CD14-positive monocyte (primary cell): ENCODE results near the gene BCL2L1. TPM values are rescaled to one million over a fixed set of nuclear protein-coding genes. Genes with fewer than 3 reads are reported as not detected.

Experiments used
- DNase-seq, 3 donors: peaks; one replicate each; pipeline ENCODE4 v3.0.0-alpha.2; 2011 to 2022
- H2AFZ ChIP-seq: 2 replicates; pipeline ENCODE4 v1.6.0; 2012; ENCODE audit warnings: mild to moderate bottlenecking, low read depth, low read length, inconsistent platforms; ENCODE audit not compliant: insufficient read depth, poor library complexity, severe bottlenecking
- H3K27ac ChIP-seq, 2 donors: 1 replicate in 1 of 2; 2 replicates in 1 of 2; pipeline ENCODE4 v1.5.1; 2012 to 2013; ENCODE audit warnings: low read length in 2 of 2, control low read depth in 1 of 2, inconsistent platforms in 1 of 2, low read depth in 1 of 2, mild to moderate bottlenecking in 1 of 2
- H3K27me3 ChIP-seq, 2 donors: one replicate each; pipeline versions ENCODE4 v1.6.0 to v1.6.1; 2011 to 2013; ENCODE audit warnings: low read length in 2 of 2; ENCODE audit not compliant: control insufficient read depth in 2 of 2, insufficient read depth in 2 of 2
- H3K36me3 ChIP-seq, 2 donors: replicated peaks in 1 of 2; 1 replicate in 1 of 2; 2 replicates in 1 of 2; pipeline versions ENCODE4 v1.5.1 to v1.6.1; 2012 to 2013; ENCODE audit warnings: low read length in 2 of 2, control low read depth in 1 of 2, inconsistent platforms in 1 of 2, mild to moderate bottlenecking in 1 of 2; ENCODE audit not compliant: insufficient read depth in 2 of 2, control insufficient read depth in 1 of 2
- H3K4me1 ChIP-seq, 2 donors: 1 replicate in 1 of 2; 2 replicates in 1 of 2; pipeline versions ENCODE4 v1.5.1 to v1.6.1; 2012 to 2013; ENCODE audit warnings: low read length in 2 of 2, control low read depth in 1 of 2, inconsistent platforms in 1 of 2, mild to moderate bottlenecking in 1 of 2, moderate library complexity in 1 of 2; ENCODE audit not compliant: insufficient read depth in 2 of 2, control insufficient read depth in 1 of 2
- H3K4me2 ChIP-seq: replicated peaks from 2 replicates; pipeline ENCODE3; 2012; ENCODE audit warnings: low read length, moderate library complexity, mild to moderate bottlenecking; ENCODE audit not compliant: poor library complexity, severe bottlenecking; ENCODE audit errors: extremely low read depth
- H3K4me3 ChIP-seq, 3 experiments: fragments of 200-600 bp in 1 of 3; sonication (generic) in 1 of 3; replicated peaks in 1 of 3; 1 replicate in 2 of 3; 2 replicates in 1 of 3; pipeline ENCODE4 v1.5.1; 2011 to 2013; ENCODE audit warnings: low read length in 3 of 3, mild to moderate bottlenecking in 3 of 3, control low read depth in 2 of 3, low read depth in 2 of 3, inconsistent platforms in 1 of 3, moderate library complexity in 1 of 3
- H3K79me2 ChIP-seq: 2 replicates; pipeline ENCODE4 v1.6.0; 2012; ENCODE audit warnings: mild to moderate bottlenecking, control low read depth, inconsistent platforms, low read length, moderate library complexity; ENCODE audit not compliant: insufficient read depth
- H3K9ac ChIP-seq: 2 replicates; pipeline ENCODE4 v1.6.0; 2017; ENCODE audit warnings: low read length, mild to moderate bottlenecking; ENCODE audit not compliant: insufficient read depth, poor library complexity, severe bottlenecking
- H3K9me3 ChIP-seq, 2 donors: replicated peaks in 1 of 2; 1 replicate in 1 of 2; 2 replicates in 1 of 2; pipeline versions ENCODE4 v1.5.1 to v1.6.1; 2012 to 2013; ENCODE audit warnings: low read length in 2 of 2, control low read depth in 1 of 2; ENCODE audit not compliant: control insufficient read depth in 1 of 2, insufficient read depth in 1 of 2
- H4K20me1 ChIP-seq: 2 replicates; pipeline ENCODE4 v1.6.0; 2012; ENCODE audit warnings: mild to moderate bottlenecking, low read length, control low read depth, moderate library complexity; ENCODE audit not compliant: insufficient read depth
- H3K27ac Mint-ChIP-seq, 7 donors: one replicate each; pipeline ENCODE4 v1.8.0; 2020; ENCODE audit warnings: mild to moderate bottlenecking in 7 of 7, mixed read lengths in 7 of 7, moderate library complexity in 6 of 7, inconsistent platforms in 2 of 7
- H3K27me3 Mint-ChIP-seq, 3 donors: one replicate each; pipeline ENCODE4 v1.8.0; 2021 to 2022; ENCODE audit warnings: low read depth in 3 of 3, mild to moderate bottlenecking in 3 of 3, mixed read lengths in 3 of 3, moderate library complexity in 3 of 3, inconsistent platforms in 1 of 3
- H3K36me3 Mint-ChIP-seq, 2 donors: one replicate each; pipeline ENCODE4 v1.8.0; 2020; ENCODE audit warnings: mixed read lengths in 2 of 2, inconsistent platforms in 1 of 2, mild to moderate bottlenecking in 1 of 2
- H3K4me1 Mint-ChIP-seq: one replicate; pipeline ENCODE4 v1.8.0; 2020; ENCODE audit warnings: mild to moderate bottlenecking, mixed read lengths
- H3K4me3 Mint-ChIP-seq, 2 donors: one replicate each; pipeline ENCODE4 v1.8.0; 2020; ENCODE audit warnings: mild to moderate bottlenecking in 2 of 2, mixed read lengths in 2 of 2, moderate library complexity in 1 of 2
- H3K9me3 Mint-ChIP-seq, 7 donors: one replicate each; pipeline ENCODE4 v1.8.0; 2020 to 2022; ENCODE audit warnings: mixed read lengths in 7 of 7, mild to moderate bottlenecking in 6 of 7, moderate library complexity in 6 of 7, inconsistent platforms in 2 of 7
- CTCF ChIP-seq: fragments of 200-600 bp; IDR thresholded peaks from one replicate; pipeline ENCODE4 v1.8.0; 2022; ENCODE audit warnings: antibody characterized with exemption, mild to moderate bottlenecking
- WGBS: methylation state at CpG from one replicate; pipeline ENCODE4 v1.1.5; 2013; ENCODE audit warnings: missing lambda C conversion rate; ENCODE audit not compliant: insufficient coverage; 5-methylcytosine and 5-hydroxymethylcytosine counted together
- intact Hi-C, 2 donors: fragments of 100-400 bp; cut with micrococcal nuclease; formaldehyde crosslinking; loops; one replicate each; pipeline versions ENCODE4 v1.15.0 to v1.15.1; 2023
- polyA plus RNA-seq, 3 donors: library from polyadenylated mRNA; depleted of rRNA in 1 of 3; unstranded in 2 of 3; stranded (reverse) in 1 of 3; fragments of 300-500 nt in 2 of 3; fragments of >200 nt in 1 of 3; fragmentation: Illumina TruSeq in 2 of 3; gene quantifications; 1 replicate in 2 of 3; 2 replicates in 1 of 3; pipeline ENCODE4 v1.2.3, GENCODE V29; 2012 to 2021

BCL2L1 gene
- polyA plus RNA-seq, 3 donors, result 12.4 to 16.8 (median 14.3) TPM

GRCh38 chr20:31662372-31662854 lies 60.3 kb downstream of the BCL2L1 start:
- intact Hi-C loops, result no loop called here
- WGBS, result 72% methylated on average over 6 of the region's 6 CpGs

More at GRCh38 chr20:31662372-31662854, 60.3 kb downstream of the BCL2L1 start:
- peaks cover 11 to 28% of the 10 kb centered on the region in 2 donors for H3K4me1 ChIP-seq
- no peaks in the 10 kb centered on the region for H3K9me3 ChIP-seq
- H3K9ac ChIP-seq, result no peak overlapping the region
- peak overlapping the region; percentile 95 for H3K4me2 ChIP-seq
- H3K4me3 ChIP-seq, result peak overlapping the region in 1 of 3 experiments; percentile 81
- H4K20me1 ChIP-seq, result peaks cover 6% of the 10 kb centered on the region
- Mint-ChIP-seq H3K36me3 (peaks cover 21 to 25% of the 10 kb centered on the region in 2 donors), H3K27ac (peak overlapping the region in 4 of 7 donors; percentile 31 to 76 (median 70)), H3K4me3 (peak overlapping the region; percentile 82 to 91), H3K9me3 (no peaks in the 10 kb centered on the region), H3K27me3 (peaks cover 4 to 7% (median 5%) of the 10 kb centered on the region in 3 donors), H3K4me1 (peaks cover 28% of the 10 kb centered on the region)
- peak overlapping the region; percentile 90 for H2AFZ ChIP-seq
- peaks cover 16 to 27% of the 10 kb centered on the region in 2 donors for H3K36me3 ChIP-seq
- no peak for DNase-seq
- no peak overlapping the region for H3K27ac ChIP-seq
- no peaks in the 10 kb centered on the region for H3K79me2 ChIP-seq
- no peak for TF ChIP-seq CTCF
- H3K27me3 ChIP-seq, result no peaks in the 10 kb centered on the region
